Transverse colon (tissue), 4 donors: ENCODE results near the gene SHISAL2A. TPM values are rescaled to one million over a fixed set of nuclear protein-coding genes. Genes with fewer than 3 reads are reported as not detected.

ENCODE experiments used
- DNase-seq: peaks from one replicate; pipeline ENCODE4 v3.0.0-alpha.2; 2019
- H3K27ac ChIP-seq, 4 donors: fragments of 200-600 bp; sonication (generic); 2 replicates each; pipeline ENCODE4 v1.5.1; 2016 to 2018; ENCODE audit warnings: inconsistent platforms in 4 of 4
- H3K27me3 ChIP-seq: fragments of 200-600 bp; sonication (generic); 2 replicates; pipeline ENCODE4 v1.5.1; 2017; ENCODE audit warnings: inconsistent platforms
- H3K36me3 ChIP-seq, 4 donors: fragments of 200-600 bp; sonication (generic); 2 replicates each; pipeline ENCODE4 v1.5.1; 2017 to 2019; ENCODE audit warnings: inconsistent platforms in 4 of 4
- H3K4me1 ChIP-seq, 4 donors: fragments of 200-600 bp; sonication (generic); 2 replicates each; pipeline ENCODE4 v1.5.1; 2017 to 2020; ENCODE audit warnings: inconsistent platforms in 4 of 4
- H3K4me3 ChIP-seq, 4 donors: fragments of 200-600 bp; sonication (generic); 1 replicate in 1 of 4; 2 replicates in 3 of 4; pipeline versions ENCODE4 v1.5.1 to v1.6.1; 2017 to 2019; ENCODE audit warnings: inconsistent platforms in 4 of 4
- H3K9me3 ChIP-seq, 2 donors: fragments of 200-600 bp; sonication (generic); 2 replicates each; pipeline ENCODE4 v1.5.1; 2017 to 2019; ENCODE audit warnings: inconsistent platforms in 2 of 2
- CTCF ChIP-seq, 5 experiments: fragments of 200-600 bp in 3 of 5; fragments of 450-650 bp in 2 of 5; sonication (generic) in 3 of 5; IDR thresholded peaks; 1 replicate in 2 of 5; 2 replicates in 3 of 5; pipeline ENCODE4 v1.5.1; 2016 to 2017; ENCODE audit warnings: antibody characterized with exemption in 5 of 5, inconsistent platforms in 3 of 5, mild to moderate bottlenecking in 2 of 5, moderate library complexity in 1 of 5
- EP300 ChIP-seq: sonication (generic); formaldehyde crosslinking; IDR thresholded peaks from one replicate; pipeline ENCODE4 v1.6.1; 2017; ENCODE audit warnings: antibody characterized with exemption, low read depth
- POLR2A ChIP-seq: fragments of 450-650 bp; IDR thresholded peaks from one replicate; pipeline ENCODE4 v1.6.1; 2016; ENCODE audit warnings: antibody characterized with exemption, mild to moderate bottlenecking, moderate library complexity
- POLR2AphosphoS5 ChIP-seq, 3 donors: sonication (generic); formaldehyde crosslinking; IDR thresholded peaks; one replicate each; pipeline ENCODE4 v1.6.1; 2016; ENCODE audit warnings: antibody characterized with exemption in 3 of 3
- WGBS, 2 donors: methylation state at CpG; one replicate each; pipeline ENCODE4 v1.1.5; 2018; ENCODE audit warnings: low coverage in 1 of 2; 5-methylcytosine and 5-hydroxymethylcytosine counted together
- in situ Hi-C, 4 donors: fragments of 200-750 bp; cut with MboI; loops; one replicate each; pipeline versions ENCODE4 v1.15.0 to v1.15.1; 2017; ENCODE audit warnings: low sequenced_read_pairs in 3 of 4, low pct_ligation_motif_present in 1 of 4, low pct_unique_long_range_greater_than_20kb in 1 of 4
- intact Hi-C: fragments of 100-400 bp; cut with DNase I; formaldehyde crosslinking; loops from one replicate; pipeline ENCODE4 v1.15.1; 2023; ENCODE audit warnings: low total_unique reads
- total RNA-seq, 4 donors: library from RNA; depleted of rRNA; stranded (reverse); fragments of >200 nt; gene quantifications; one replicate each; pipeline ENCODE4 v1.1.0, GENCODE V29; 2016

Gene SHISAL2A
- total RNA-seq, 4 donors from 2014 or later, result 3.2 to 8.2 TPM; not detected in 2

DNA sequence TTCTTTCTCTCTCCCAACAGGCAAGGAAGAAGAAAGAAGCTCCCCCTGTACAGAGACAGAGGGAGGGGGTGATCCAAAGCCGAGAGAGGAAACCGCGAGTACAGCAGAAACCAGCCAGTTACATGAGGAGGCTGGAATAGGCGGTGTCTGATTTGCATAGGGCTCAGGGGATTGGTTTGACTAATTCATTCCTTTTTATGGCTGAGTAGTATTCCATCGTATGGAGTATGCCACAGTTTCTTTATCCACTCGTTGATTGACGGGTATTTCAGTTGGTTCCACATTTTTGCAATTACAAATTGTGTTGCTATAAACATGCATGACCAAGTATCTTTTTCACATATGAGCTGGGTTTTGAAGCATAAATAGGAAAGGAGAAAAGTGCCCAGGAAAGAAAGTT, 34.2 kb upstream of the SHISAL2A start:
- 85 to 95% methylated on average over 4 to 7 of the region's 7 CpGs for WGBS, 2 donors
- Histone ChIP-seq H3K36me3 (no peaks in the 10 kb centered on the region), H3K27me3 (peaks cover 4% of the 10 kb centered on the region), H3K4me3 (no peak overlapping the region), H3K4me1 (peaks cover 6 to 15% (median 13%) of the 10 kb centered on the region in 4 donors), H3K9me3 (no peaks in the 10 kb centered on the region), H3K27ac (no peak overlapping the region)
- in situ Hi-C loops, result no loop called here
- no peak for DNase-seq
- intact Hi-C loops, result no loop called here
- TF ChIP-seq CTCF (IDR thresholded peaks at IDR 0.05), result no peak
- no peak for TF ChIP-seq POLR2AphosphoS5 (IDR thresholded peaks at IDR 0.05)

GRCh38 chr1:52599236-52599635, 33.7 kb upstream of the SHISAL2A start:
- TF ChIP-seq EP300 (no peak), POLR2AphosphoS5 (IDR thresholded peaks at IDR 0.05) (no peak), POLR2A (no peak), CTCF (IDR thresholded peaks at IDR 0.05) (no peak)
- 93 to 95% methylated on average over 6 to 7 of the region's 7 CpGs for WGBS, 2 donors

GRCh38 chr1:52600533-52601179, 32.3 kb upstream of the SHISAL2A start:
- Histone ChIP-seq H3K4me3 (no peak overlapping the region), H3K9me3 (no peaks in the 10 kb centered on the region), H3K27me3 (peaks cover 4% of the 10 kb centered on the region), H3K27ac (no peak overlapping the region), H3K4me1 (peaks cover 12 to 16% (median 15%) of the 10 kb centered on the region in 4 donors), H3K36me3 (no peaks in the 10 kb centered on the region)
- TF ChIP-seq CTCF (IDR thresholded peaks at IDR 0.05) (no peak), POLR2AphosphoS5 (IDR thresholded peaks at IDR 0.05) (no peak), EP300 (no peak), POLR2A (no peak)
- no peak for DNase-seq
- intact Hi-C loops, result no loop called here
- in situ Hi-C loops, result no loop called here
- 96 to 98% methylated on average over 5 to 8 of the region's 8 CpGs for WGBS, 2 donors

More at GRCh38 chr1:52599236-52599635, 33.7 kb upstream of the SHISAL2A start:
- DNase-seq, result no peak
- no peaks in the 10 kb centered on the region for H3K9me3 ChIP-seq
- H3K4me3 ChIP-seq, result no peak overlapping the region
- H3K36me3 ChIP-seq, result no peaks in the 10 kb centered on the region
- no peak overlapping the region for H3K27ac ChIP-seq
- peaks cover 11 to 16% (median 15%) of the 10 kb centered on the region in 4 donors for H3K4me1 ChIP-seq
- in situ Hi-C loops, result no loop called here
- H3K27me3 ChIP-seq, result peaks cover 4% of the 10 kb centered on the region
- intact Hi-C loops, result no loop called here

- H3K9me3 ChIP-seq, result no peaks in the 10 kb centered on the region
- TF ChIP-seq POLR2A (no peak), EP300 (no peak), CTCF (IDR thresholded peaks at IDR 0.05) (no peak), POLR2AphosphoS5 (IDR thresholded peaks at IDR 0.05) (no peak)
- H3K36me3 ChIP-seq, result no peaks in the 10 kb centered on the region
- intact Hi-C loops (no loop called here), in situ Hi-C loops (no loop called here)
- no peak for DNase-seq
- H3K27me3 ChIP-seq, result peaks cover 4% of the 10 kb centered on the region
- peaks cover 12 to 16% (median 15%) of the 10 kb centered on the region in 4 donors for H3K4me1 ChIP-seq
- 82 to 83% methylated on average over 3 of the region's 3 CpGs for WGBS, 2 donors
- peak overlapping the region in 2 of 4 donors; percentile 67 to 71 for H3K27ac ChIP-seq
- peak overlapping the region in 1 of 4 donors; percentile 50 for H3K4me3 ChIP-seq
These were observed 31.4 kb upstream of the SHISAL2A start for GRCh38 chr1:52601519-52601918.
